Hypothalamus (tissue), 51 donors: ENCODE results near the gene MAP10.
"Not testable (repeated sequence)": the region's sequence is repeated elsewhere in the genome, so short reads cannot be mapped to it uniquely, and the experiment has no call there.

Experiments used
- DNase-seq, 51 donors: peaks; one replicate each; lab custom pipeline; 2025; lab: John Stamatoyannopoulos, UW

The MAP10 gene

DNA sequence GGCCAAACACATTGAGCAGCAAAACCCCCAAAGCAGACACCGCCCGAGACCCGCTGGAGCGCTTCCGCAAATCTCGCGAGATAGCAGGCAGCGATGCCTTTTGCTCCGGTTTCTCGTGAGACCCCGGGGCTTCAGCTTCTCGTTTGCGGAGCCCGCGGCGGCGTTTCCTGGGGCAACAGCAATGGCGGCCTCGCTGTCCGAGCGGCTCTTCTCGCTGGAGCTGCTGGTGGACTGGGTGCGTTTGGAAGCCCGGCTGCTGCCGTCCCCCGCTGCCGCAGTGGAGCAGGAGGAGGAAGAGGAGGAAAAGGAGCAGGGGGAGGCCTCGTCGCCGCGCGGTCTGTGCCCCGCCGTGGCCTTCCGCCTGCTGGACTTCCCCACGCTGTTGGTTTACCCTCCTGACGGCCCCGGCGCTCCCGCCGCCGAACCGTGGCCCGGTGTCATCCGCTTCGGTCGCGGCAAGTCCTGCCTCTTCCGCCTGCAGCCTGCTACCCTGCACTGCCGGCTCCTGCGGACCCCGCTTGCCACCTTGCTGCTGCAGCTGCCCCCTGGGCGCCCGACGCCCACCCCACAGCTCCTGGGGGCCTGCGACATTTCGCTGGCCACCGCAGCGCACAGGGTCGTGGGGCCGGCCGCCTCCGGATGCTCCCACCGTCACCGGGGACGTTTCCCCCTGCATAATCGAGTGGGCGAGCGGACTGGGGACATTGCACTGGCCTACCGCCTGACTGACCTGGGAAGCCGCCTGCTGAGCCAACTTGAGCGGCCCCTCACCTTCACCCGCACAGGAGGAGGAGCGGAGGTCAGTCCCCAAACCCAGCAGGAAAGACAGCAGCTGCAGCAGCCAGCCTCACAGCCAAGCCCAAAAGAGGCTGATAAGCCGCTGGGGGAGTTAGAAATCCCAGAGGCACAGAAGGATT lies at the start of gene MAP10:
TSS of gene MAP10 (plus strand) at position 148 of the 917 bp plus-strand sequence. CDS start at position 182, 34 bp downstream.
- peak in 48 of 51 donors; percentile 3 to 77 (median 44) for DNase-seq

DNA sequence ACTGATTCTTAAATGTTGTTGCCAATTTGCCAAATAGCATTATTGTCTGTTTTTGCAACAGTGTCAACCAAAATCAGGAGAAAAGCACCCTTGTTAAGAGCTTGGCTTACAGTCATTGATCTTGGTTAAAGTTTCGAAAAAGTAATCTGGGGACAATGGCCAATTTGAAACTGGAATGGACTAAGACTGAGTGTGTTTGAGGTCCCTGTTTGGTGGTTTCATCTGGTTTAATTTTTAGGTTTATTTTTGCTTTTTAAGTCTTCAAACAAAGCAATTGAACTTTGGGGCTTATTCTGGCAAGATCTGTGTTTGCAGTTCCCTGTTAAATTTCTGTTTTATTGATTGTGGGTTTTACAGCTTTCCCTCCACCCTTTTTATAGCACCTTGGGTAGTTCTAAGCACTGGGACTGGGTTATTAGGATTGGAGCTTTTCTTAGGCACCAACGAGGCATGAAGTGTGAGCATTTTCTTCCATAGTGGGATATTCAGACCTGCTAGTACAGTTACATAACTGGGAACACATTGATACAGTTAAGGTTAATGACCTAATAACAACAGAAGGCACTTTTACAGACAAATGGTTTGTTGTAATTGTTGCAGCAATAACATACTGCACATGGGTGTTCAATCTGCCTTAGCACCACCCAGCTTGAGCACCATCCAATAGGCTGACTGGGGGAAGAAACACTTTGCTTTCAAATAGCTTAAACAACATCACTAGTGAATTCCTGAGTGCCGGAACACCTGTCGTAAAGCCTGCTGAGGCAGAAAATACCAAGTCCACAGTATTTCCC lies 40.6 kb upstream of the MAP10 start:
- no peak for DNase-seq

DNA sequence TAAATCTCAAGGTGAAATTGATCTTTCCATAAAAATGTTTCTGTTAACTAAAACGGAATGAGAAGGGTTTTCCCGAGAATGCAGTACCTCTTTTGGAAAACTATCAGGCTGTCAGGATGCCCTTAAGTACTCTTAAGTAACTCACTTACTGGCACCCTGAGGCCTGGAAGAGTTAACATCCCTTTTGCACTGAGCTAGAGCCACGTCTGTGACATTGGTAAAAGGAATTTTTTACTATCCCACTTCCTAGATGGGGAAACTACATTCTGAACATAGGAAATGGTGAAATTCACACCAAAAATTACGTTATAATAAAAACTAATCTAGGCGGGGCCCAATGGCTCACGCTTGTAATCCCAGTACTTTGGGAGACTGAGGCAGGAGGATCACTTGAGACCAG lies 39.7 kb upstream of the MAP10 start:
- DNase-seq = no peak

- DNase-seq = no peak
Measured at GRCh38 chr1:232766241-232766890, 38.9 kb upstream of the MAP10 start.

DNA sequence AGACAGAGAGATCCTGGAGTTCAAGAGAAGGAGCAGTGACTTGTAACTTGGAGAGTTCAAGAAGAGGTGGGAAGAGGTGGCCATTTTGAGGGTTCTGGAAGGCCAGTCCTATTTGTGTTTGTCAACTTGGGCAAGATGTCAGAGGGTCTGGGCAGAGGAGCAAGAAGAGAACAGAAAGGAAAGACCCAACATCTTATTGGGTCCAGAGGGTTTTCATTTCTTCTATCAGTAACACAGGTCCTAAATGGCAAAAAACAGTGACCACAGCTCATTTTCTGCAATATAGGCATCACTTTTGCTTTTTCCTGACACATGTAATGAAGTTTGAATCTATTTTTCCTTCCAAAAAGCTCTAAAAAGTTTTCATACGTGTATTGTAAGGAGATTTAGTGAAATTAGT lies 38.3 kb upstream of the MAP10 start:
- no peak for DNase-seq

- DNase-seq = no peak
Measured at GRCh38 chr1:232767305-232768074, 37.7 kb upstream of the MAP10 start.

- no peak for DNase-seq
Measured at GRCh38 chr1:232768793-232769192, 36.4 kb upstream of the MAP10 start.

GRCh38 chr1:232769733-232770132 lies 35.5 kb upstream of the MAP10 start:
- DNase-seq = no peak

DNA sequence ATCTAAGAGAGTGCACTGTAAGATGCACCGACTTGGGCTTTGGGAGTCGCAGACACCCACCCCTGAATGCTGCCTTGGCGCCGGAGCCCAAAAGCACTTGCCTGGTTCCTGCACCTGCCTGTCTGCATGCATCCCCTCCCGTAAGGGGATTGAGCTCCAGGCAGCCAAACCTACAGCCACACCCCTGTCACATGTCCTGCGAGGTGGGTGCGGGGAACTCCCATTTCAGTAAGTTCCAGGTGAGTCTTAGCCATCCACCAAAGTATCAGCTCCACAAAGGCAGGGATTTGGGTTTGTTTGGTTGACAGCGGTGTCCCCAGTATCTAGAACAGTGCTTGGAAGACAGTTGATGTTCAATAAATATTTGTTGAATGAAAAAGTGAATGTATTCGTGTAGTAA lies 31.5 kb upstream of the MAP10 start:
- no peak for DNase-seq

- no peak for DNase-seq
Measured at GRCh38 chr1:232776526-232777106, 28.6 kb upstream of the MAP10 start.

DNA sequence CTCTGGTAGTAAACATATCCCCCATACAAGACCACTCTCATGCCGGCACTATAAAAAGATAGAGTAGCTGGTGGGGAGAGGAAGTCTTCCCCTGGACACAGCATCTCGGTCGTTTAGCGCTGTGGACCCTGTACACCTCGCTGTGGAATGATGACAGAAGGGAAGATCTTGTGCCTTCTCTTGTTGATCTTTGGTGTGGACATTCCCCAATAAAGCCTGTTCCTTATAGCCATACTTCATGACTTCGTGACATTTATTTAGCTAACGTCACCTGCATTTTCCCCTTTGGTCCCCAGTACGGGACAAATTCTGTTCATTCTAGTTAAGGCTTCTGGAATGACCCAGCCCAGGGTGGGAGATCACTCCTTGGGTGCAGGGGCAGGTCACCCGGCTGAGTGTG lies 24.9 kb upstream of the MAP10 start:
- DNase-seq = no peak

GRCh38 chr1:232784794-232785193 lies 20.4 kb upstream of the MAP10 start:
- DNase-seq = no peak

GRCh38 chr1:232785630-232786029 lies 19.6 kb upstream of the MAP10 start:
- not testable (repeated sequence) for DNase-seq

DNA sequence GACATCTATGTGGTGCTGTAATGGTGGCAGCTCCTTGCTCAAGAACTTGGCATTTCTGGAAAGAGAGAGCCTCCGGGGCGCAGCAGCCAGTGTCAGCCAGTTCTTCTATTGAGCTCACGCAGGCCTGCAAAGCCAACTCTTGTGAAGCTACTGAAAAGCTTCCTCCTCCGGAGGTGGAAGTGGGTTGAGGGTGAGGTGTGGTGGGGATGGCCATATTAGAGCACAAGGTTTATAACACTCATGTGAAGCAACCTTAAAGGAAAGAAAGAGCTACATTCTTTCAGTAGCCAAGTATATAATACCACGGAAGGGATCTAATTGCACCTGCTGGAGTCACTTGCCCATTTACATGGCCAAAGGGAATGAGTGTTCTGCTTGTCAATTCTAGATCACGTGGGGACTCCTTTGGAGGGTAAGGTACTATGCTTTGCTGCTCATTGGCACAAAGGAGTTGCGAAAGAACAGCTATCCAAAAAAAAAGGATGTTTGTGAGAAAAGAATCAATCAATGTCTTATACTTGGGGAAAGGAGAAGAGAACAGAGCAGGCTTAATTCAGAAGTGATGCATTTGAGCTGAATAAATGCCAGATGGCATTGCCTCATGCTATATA lies 18.3 kb upstream of the MAP10 start:
- DNase-seq = no peak

GRCh38 chr1:232788235-232788872 lies 16.9 kb upstream of the MAP10 start:
- no peak for DNase-seq

DNA sequence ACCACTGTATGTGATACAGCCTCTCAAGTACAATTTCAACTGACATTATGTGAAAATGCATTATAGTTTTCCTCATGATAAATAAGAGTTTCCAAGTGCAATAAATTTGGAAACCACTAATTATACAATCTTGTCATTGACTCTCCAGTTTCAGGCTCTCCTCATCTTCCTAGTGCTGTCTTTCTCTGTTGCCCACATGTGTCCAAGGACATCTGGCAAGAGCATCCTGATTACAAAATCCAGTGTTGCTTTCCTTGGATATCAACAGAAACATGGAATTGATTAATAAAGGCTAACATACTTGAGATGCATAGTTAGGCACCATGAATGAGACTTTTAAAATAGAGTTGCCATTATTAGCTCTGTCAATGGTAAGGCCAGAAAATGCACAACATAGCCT lies 15.6 kb upstream of the MAP10 start:
- DNase-seq = no peak

DNA sequence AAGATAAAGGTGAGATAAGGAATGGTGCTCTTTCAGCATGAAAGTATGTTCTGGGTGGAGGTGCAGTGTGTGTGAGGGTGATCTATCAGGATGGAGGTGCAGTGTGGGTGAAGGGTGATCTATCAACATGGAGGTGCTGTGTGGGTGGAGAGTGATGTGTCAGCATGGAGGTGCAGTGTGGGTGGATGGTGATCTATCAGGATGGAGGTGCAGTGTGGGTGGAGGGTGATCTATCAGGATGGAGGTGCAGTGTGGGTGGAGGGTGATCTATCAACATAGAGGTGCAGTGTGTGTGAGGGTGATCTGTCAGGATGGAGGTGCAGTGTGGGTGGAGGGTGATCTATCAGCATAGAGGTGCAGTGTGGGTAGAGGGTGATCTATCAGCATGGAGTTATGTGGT lies 12.3 kb upstream of the MAP10 start:
- DNase-seq = no peak

DNA sequence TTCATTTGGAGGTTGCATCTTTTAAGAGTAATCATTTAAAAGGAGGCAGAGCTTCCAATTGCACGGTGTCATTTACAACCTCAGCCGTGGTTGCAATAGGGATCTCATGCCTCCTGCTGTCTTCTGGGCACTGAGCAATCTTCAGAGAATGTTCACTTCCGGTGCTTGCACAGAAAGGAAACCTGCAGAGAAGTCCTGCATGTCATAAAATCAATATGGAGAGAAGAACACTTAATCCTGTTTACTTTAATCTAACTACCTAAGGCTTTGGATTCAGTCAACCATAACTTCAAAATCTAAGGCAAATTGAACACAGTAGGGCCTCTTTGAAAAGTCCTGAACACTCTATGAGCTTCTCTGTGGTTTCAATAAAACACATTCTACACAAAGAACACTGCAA lies 11.3 kb upstream of the MAP10 start:
- no peak for DNase-seq

DNA sequence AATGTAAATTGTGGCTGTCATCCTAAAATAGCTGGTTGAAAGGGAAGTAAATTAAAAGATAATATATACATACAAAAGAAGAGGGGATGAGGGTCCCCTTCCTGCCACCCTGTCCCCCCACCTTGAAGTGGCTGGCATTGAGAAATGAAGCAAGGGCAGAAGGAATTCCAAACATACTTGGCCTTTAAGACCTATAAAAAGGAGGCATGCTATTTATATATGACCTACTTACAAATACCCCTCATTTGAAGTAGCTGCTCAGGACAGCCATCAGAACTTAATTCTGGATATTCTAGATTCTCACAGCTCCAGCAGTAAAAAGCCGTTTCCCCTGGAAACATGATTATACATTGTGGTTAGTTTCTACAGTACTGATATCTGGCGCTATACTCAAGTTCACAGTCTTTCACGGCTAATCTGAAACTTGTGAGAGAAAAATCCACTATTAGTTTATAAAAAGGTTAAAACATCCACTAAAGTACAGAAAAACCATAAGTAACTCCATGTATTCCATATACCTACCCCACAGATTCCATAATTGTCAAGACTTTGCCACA lies 9.6 kb upstream of the MAP10 start:
- no peak for DNase-seq
